Upper lobe of left lung (tissue), 4 donors: ENCODE data around the gene NHSL1.

Experiments
- CTCF ChIP-seq, 6 experiments: fragments of 450-650 bp in 4 of 6; fragments of 200-600 bp in 2 of 6; sonication (generic) in 2 of 6; IDR thresholded peaks; one replicate each; pipeline ENCODE4 v1.5.1; 2016 to 2019; ENCODE audit warnings: antibody characterized with exemption in 6 of 6
- EP300 ChIP-seq, 4 donors: sonication (generic); formaldehyde crosslinking; IDR thresholded peaks; one replicate each; pipeline ENCODE4 v1.5.1; 2017; ENCODE audit warnings: antibody characterized with exemption in 4 of 4, control low read depth in 2 of 4
- POLR2A ChIP-seq, 4 donors: fragments of 450-650 bp; IDR thresholded peaks; one replicate each; pipeline ENCODE4 v1.5.1; 2016 to 2017; ENCODE audit warnings: antibody characterized with exemption in 4 of 4, mild to moderate bottlenecking in 2 of 4
- POLR2AphosphoS5 ChIP-seq, 2 donors: sonication (generic); formaldehyde crosslinking; IDR thresholded peaks; one replicate each; pipeline ENCODE4 v1.5.1; 2017; ENCODE audit warnings: antibody characterized with exemption in 2 of 2

GRCh38 chr6:138525355-138525754, 26.1 kb upstream of the NHSL1 start:
- TF ChIP-seq EP300 (IDR thresholded peaks at IDR 0.05) (no peak), CTCF (IDR thresholded peaks at IDR 0.05) (no peak), POLR2AphosphoS5 (IDR thresholded peaks at IDR 0.05) (no peak), POLR2A (IDR thresholded peaks at IDR 0.05) (no peak)
